ENCODE results near the gene RHAG. TPM values are rescaled to one million over a fixed set of nuclear protein-coding genes. Genes with fewer than 3 reads are reported as not detected.
"Not testable (repeated sequence)": the region's sequence is repeated elsewhere in the genome, so short reads cannot be mapped to it uniquely, and the experiment has no call there.

Gene RHAG
- total and polyA plus RNA-seq, 10 donors = 0.35 to 14.7 (median 2.6) TPM; not detected in 3

GRCh38 chr6:49618257-49618656 is 18.4 kb downstream of the RHAG start:
- Histone ChIP-seq H3K36me3 (no peaks in the 10 kb centered on the region), H3K4me3 (no peak overlapping the region), H3K27me3 (replicated peaks in 1 of 7) (no peaks in the 10 kb centered on the region), H3K4me1 (no peaks in the 10 kb centered on the region), H3K9me3 (no peaks in the 10 kb centered on the region), H3K27ac (no peak overlapping the region)
- intact Hi-C loops (cut with DNase I; ENCODE audit: low total_unique reads) = no loop called here
- DNase-seq = no peak
- no peak for TF ChIP-seq CTCF (IDR thresholded peaks at IDR 0.05 in 8 of 11, conservative IDR thresholded peaks at IDR 0.05 in 3 of 11)
- TF ChIP-seq POLR2A (IDR thresholded peaks at IDR 0.05) = no peak
- TF ChIP-seq POLR2AphosphoS5 (IDR thresholded peaks at IDR 0.05) = no peak

GRCh38 chr6:49614144-49614543 is 22.5 kb downstream of the RHAG start:
- H3K36me3 ChIP-seq; H3K27me3 ChIP-seq (replicated peaks in 1 of 7); H3K27ac ChIP-seq; H3K4me1 ChIP-seq; intact Hi-C loops (cut with DNase I; ENCODE audit: low total_unique reads); DNase-seq; H3K9me3 ChIP-seq; H3K4me3 ChIP-seq: not testable (repeated sequence)
- WGBS, 5 donors = 75 to 90% (median 79%) methylated on average over 5 of the region's 5 CpGs

- Histone ChIP-seq H3K9me3 (no peaks in the 10 kb centered on the region), H3K36me3 (no peaks in the 10 kb centered on the region), H3K4me1 (no peaks in the 10 kb centered on the region), H3K4me3 (no peak overlapping the region), H3K27ac (no peak overlapping the region), H3K27me3 (replicated peaks in 1 of 7) (no peaks in the 10 kb centered on the region)
- intact Hi-C loops (cut with DNase I; ENCODE audit: low total_unique reads) = loop anchor here (10.0 kb wide), 1 partner anchor 74 kb away; no protein-coding TSS in a partner anchor
- WGBS, 5 donors = 44 to 76% (median 64%) methylated on average over 1 of the region's 1 CpG
- no peak for TF ChIP-seq POLR2A (IDR thresholded peaks at IDR 0.05)
- no peak for TF ChIP-seq POLR2AphosphoS5 (IDR thresholded peaks at IDR 0.05)
- TF ChIP-seq CTCF (IDR thresholded peaks at IDR 0.05 in 8 of 11, conservative IDR thresholded peaks at IDR 0.05 in 3 of 11) = no peak
- no peak for DNase-seq
Observed at GRCh38 chr6:49609285-49609684, 27.4 kb downstream of the RHAG start.

GRCh38 chr6:49608275-49608674 is 28.4 kb downstream of the RHAG start:
- H3K36me3 ChIP-seq; H3K27ac ChIP-seq; H3K27me3 ChIP-seq (replicated peaks in 1 of 7); H3K9me3 ChIP-seq; DNase-seq; H3K4me1 ChIP-seq; H3K4me3 ChIP-seq: not testable (repeated sequence)
- intact Hi-C loops (cut with DNase I; ENCODE audit: low total_unique reads) = loop anchor here (10.0 kb wide), 1 partner anchor 73 kb away; no protein-coding TSS in a partner anchor
- 83 to 93% (median 87%) methylated on average over 9 of the region's 9 CpGs for WGBS, 5 donors

- Histone ChIP-seq H3K9me3 (peaks cover 0 to 3% (median 0%) of the 10 kb centered on the region in 8 donors), H3K4me1 (no peaks in the 10 kb centered on the region), H3K27me3 (replicated peaks in 1 of 7) (no peaks in the 10 kb centered on the region), H3K4me3 (no peak overlapping the region), H3K27ac (no peak overlapping the region), H3K36me3 (no peaks in the 10 kb centered on the region)
- TF ChIP-seq POLR2A (IDR thresholded peaks at IDR 0.05) = no peak
- TF ChIP-seq CTCF (IDR thresholded peaks at IDR 0.05 in 8 of 11, conservative IDR thresholded peaks at IDR 0.05 in 3 of 11) = peak in 1 of 11 experiments; percentile 34
- DNase-seq = no peak
- intact Hi-C loops (cut with DNase I; ENCODE audit: low total_unique reads) = loop anchor here (10.0 kb wide), 1 partner anchor 73 kb away; no protein-coding TSS in a partner anchor
Observed at GRCh38 chr6:49607391-49607982, 29.2 kb downstream of the RHAG start.

Measured in spleen (tissue), 11 donors.